Liver (tissue), 9 donors: Measurements from ENCODE around the gene NPAS1. TPM values are rescaled to one million over a fixed set of nuclear protein-coding genes. Genes with fewer than 3 reads are reported as not detected.

Experiments
- DNase-seq: peaks from one replicate; pipeline ENCODE4 v3.0.0-alpha.2; 2017; ENCODE audit warnings: low spot score
- H3K27ac ChIP-seq, 2 donors: one replicate each; pipeline ENCODE4 v1.7.0; 2013; ENCODE audit warnings: inconsistent platforms in 2 of 2, low read length in 2 of 2, control low read depth in 1 of 2, low read depth in 1 of 2, mild to moderate bottlenecking in 1 of 2
- H3K27me3 ChIP-seq, 4 donors: one replicate each; pipeline versions ENCODE4 v1.6.1 to v1.7.0; 2013; ENCODE audit warnings: low read length in 3 of 4, inconsistent platforms in 1 of 4, mild to moderate bottlenecking in 1 of 4, moderate library complexity in 1 of 4; ENCODE audit not compliant: control insufficient read depth in 4 of 4, insufficient read depth in 4 of 4
- H3K36me3 ChIP-seq, 4 donors: one replicate each; pipeline versions ENCODE4 v1.6.1 to v1.7.0; 2013; ENCODE audit warnings: low read length in 3 of 4, mild to moderate bottlenecking in 3 of 4, low read depth in 1 of 4, moderate library complexity in 1 of 4; ENCODE audit not compliant: control insufficient read depth in 4 of 4, insufficient read depth in 3 of 4
- H3K4me1 ChIP-seq, 4 donors: one replicate each; pipeline versions ENCODE4 v1.6.1 to v1.7.0; 2013; ENCODE audit warnings: low read length in 3 of 4, mild to moderate bottlenecking in 3 of 4, moderate library complexity in 1 of 4; ENCODE audit not compliant: control insufficient read depth in 4 of 4, insufficient read depth in 4 of 4
- H3K4me3 ChIP-seq, 3 donors: one replicate each; pipeline versions ENCODE4 v1.6.1 to v1.7.0; 2013; ENCODE audit warnings: low read length in 3 of 3, control low read depth in 1 of 3, low read depth in 1 of 3, mild to moderate bottlenecking in 1 of 3
- H3K9ac ChIP-seq, 2 donors: one replicate each; pipeline ENCODE4 v1.7.0; 2013; ENCODE audit warnings: low read length in 2 of 2, mild to moderate bottlenecking in 2 of 2, moderate library complexity in 2 of 2, control low read depth in 1 of 2, low read depth in 1 of 2
- H3K9me3 ChIP-seq, 4 donors: one replicate each; pipeline versions ENCODE4 v1.6.1 to v1.7.0; 2013; ENCODE audit warnings: low read length in 3 of 4; ENCODE audit not compliant: control insufficient read depth in 4 of 4
- EGR1 ChIP-seq, 2 donors: IDR thresholded peaks; 2 replicates each; pipeline ENCODE4 v1.6.1; 2016 to 2018; ENCODE audit warnings: antibody characterized with exemption in 2 of 2, low read depth in 2 of 2
- FOXA1 ChIP-seq: IDR thresholded peaks from 2 replicates; pipeline ENCODE4 v1.6.1; 2016; ENCODE audit warnings: antibody characterized with exemption
- FOXA2 ChIP-seq: IDR thresholded peaks from 2 replicates; pipeline ENCODE4 v1.6.1; 2016; ENCODE audit warnings: antibody characterized with exemption
- GABPA ChIP-seq, 2 donors: IDR thresholded peaks in 1 of 2; conservative IDR thresholded peaks in 1 of 2; 2 replicates each; pipeline ENCODE4 v1.6.1; 2016; ENCODE audit warnings: antibody characterized with exemption in 2 of 2, mild to moderate bottlenecking in 1 of 2, moderate library complexity in 1 of 2
- HNF4A ChIP-seq, 2 donors: conservative IDR thresholded peaks; 2 replicates each; pipeline ENCODE4 v1.6.1; 2016; ENCODE audit warnings: antibody characterized with exemption in 2 of 2, mild to moderate bottlenecking in 2 of 2
- HNF4G ChIP-seq: IDR thresholded peaks from 2 replicates; pipeline ENCODE4 v1.6.1; 2016; ENCODE audit warnings: antibody characterized with exemption
- JUND ChIP-seq, 2 donors: IDR thresholded peaks; 2 replicates each; pipeline ENCODE4 v1.6.1; 2016; ENCODE audit warnings: antibody characterized with exemption in 2 of 2
- NR2F2 ChIP-seq: IDR thresholded peaks from 2 replicates; pipeline ENCODE4 v1.6.1; 2016; ENCODE audit warnings: antibody characterized with exemption
- RAD21 ChIP-seq, 2 donors: IDR thresholded peaks; 2 replicates each; pipeline ENCODE4 v1.6.1; 2016; ENCODE audit warnings: antibody characterized with exemption in 2 of 2, mild to moderate bottlenecking in 2 of 2
- REST ChIP-seq: IDR thresholded peaks from 2 replicates; pipeline ENCODE4 v1.6.1; 2016; ENCODE audit warnings: antibody characterized with exemption, mild to moderate bottlenecking
- RXRA ChIP-seq, 2 donors: IDR thresholded peaks; 2 replicates each; pipeline ENCODE4 v1.6.1; 2017 to 2018; ENCODE audit warnings: antibody characterized with exemption in 2 of 2, mild to moderate bottlenecking in 1 of 2
- SP1 ChIP-seq: IDR thresholded peaks from 2 replicates; pipeline ENCODE4 v1.6.1; 2018; ENCODE audit warnings: antibody characterized with exemption, mild to moderate bottlenecking
- TAF1 ChIP-seq: conservative IDR thresholded peaks from 2 replicates; pipeline ENCODE4 v1.6.1; 2016; ENCODE audit warnings: antibody characterized with exemption, mild to moderate bottlenecking
- YY1 ChIP-seq: IDR thresholded peaks from 2 replicates; pipeline ENCODE4 v1.6.1; 2016; ENCODE audit warnings: antibody characterized with exemption, mild to moderate bottlenecking
- WGBS: extraction: QIAGEN DNeasy Blood & Tissue Kit; methylation state at CpG from one replicate; pipeline ENCODE4 v1.1.7; 2013; 5-methylcytosine and 5-hydroxymethylcytosine counted together
- polyA plus RNA-seq, 2 donors: library from polyadenylated mRNA; stranded (reverse) in 1 of 2; unstranded in 1 of 2; fragments of 200-250 nt in 1 of 2; fragments of >200 nt in 1 of 2; fragmentation: Nextera tagmentation in 1 of 2; extraction: Ambion mirVana in 1 of 2; gene quantifications; one replicate each; pipeline versions ENCODE4 v1.2.1 to v1.2.3, GENCODE V29; 2013 to 2015
- total RNA-seq, 2 donors: library from RNA; depleted of rRNA; stranded (reverse); fragments of >200 nt; gene quantifications; one replicate each; pipeline ENCODE4 v1.2.3, GENCODE V29; 2014
- TF ChIP-seq, protein P1 (sequence below): IDR thresholded peaks from 2 replicates; pipeline ENCODE4 v1.6.1; 2016; ENCODE audit warnings: antibody characterized with exemption
- TF ChIP-seq, protein P2 (sequence below): fragments of 150-350 bp; IDR thresholded peaks from 2 replicates; pipeline ENCODE4 v1.5.1; 2017; ENCODE audit warnings: improper control_type of control experiment, low read depth, low read length; ENCODE audit not compliant: missing input control
- TF ChIP-seq, protein P3 (sequence below): IDR thresholded peaks from 2 replicates; pipeline ENCODE4 v1.6.1; 2016; ENCODE audit warnings: antibody characterized with exemption
- TF ChIP-seq, protein P4 (sequence below): IDR thresholded peaks from 2 replicates; pipeline ENCODE4 v1.6.1; 2016; ENCODE audit warnings: antibody characterized with exemption
- donor health status: healthy.
- donor health status: healthy.
- donor health status: healthy.
- donor health status: healthy.
- donor health status: healthy.

Gene NPAS1
- total and polyA plus RNA-seq, 4 donors = 0.22 TPM; not detected in 3

DNA sequence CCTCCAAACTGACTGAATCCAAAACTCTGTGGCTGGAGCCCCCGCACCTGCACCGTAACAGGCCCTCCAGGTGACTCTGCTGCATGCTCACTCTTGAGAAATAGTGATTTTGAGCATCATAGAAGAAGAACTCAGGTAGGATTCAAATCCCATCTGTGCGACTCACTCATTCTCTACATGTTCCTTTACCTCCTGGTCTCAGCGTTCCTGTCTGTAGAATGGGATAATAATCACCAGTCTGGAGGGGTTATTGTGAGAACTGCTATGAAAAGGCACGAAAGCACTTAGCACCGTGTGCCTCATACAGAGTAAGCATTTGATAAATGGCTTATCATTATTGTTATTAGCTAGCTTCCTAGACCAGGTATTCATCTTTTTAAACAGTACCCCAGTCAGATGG, 36.5 kb upstream of the NPAS1 start:
- no peak for DNase-seq
- Histone ChIP-seq H3K9ac (no peak overlapping the region), H3K36me3 (peaks cover 0 to 2% (median 1%) of the 10 kb centered on the region in 4 donors), H3K4me1 (peaks cover 9 to 36% (median 26%) of the 10 kb centered on the region in 4 donors), H3K4me3 (no peak overlapping the region), H3K27ac (peak overlapping the region; percentile 6 to 63), H3K9me3 (no peaks in the 10 kb centered on the region), H3K27me3 (no peaks in the 10 kb centered on the region)
- TF ChIP-seq RXRA (IDR thresholded peaks at IDR 0.05) (no peak), HNF4G (no peak), REST (no peak), HNF4A (conservative IDR thresholded peaks at IDR 0.05) (no peak), FOXA1 (no peak), JUND (IDR thresholded peaks at IDR 0.05) (no peak), RAD21 (IDR thresholded peaks at IDR 0.05) (no peak), SP1 (no peak), YY1 (no peak)
- TF ChIP-seq, protein P1, sequence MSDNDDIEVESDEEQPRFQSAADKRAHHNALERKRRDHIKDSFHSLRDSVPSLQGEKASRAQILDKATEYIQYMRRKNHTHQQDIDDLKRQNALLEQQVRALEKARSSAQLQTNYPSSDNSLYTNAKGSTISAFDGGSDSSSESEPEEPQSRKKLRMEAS = no peak
- WGBS = 93% methylated on average over 6 of the region's 6 CpGs

DNA sequence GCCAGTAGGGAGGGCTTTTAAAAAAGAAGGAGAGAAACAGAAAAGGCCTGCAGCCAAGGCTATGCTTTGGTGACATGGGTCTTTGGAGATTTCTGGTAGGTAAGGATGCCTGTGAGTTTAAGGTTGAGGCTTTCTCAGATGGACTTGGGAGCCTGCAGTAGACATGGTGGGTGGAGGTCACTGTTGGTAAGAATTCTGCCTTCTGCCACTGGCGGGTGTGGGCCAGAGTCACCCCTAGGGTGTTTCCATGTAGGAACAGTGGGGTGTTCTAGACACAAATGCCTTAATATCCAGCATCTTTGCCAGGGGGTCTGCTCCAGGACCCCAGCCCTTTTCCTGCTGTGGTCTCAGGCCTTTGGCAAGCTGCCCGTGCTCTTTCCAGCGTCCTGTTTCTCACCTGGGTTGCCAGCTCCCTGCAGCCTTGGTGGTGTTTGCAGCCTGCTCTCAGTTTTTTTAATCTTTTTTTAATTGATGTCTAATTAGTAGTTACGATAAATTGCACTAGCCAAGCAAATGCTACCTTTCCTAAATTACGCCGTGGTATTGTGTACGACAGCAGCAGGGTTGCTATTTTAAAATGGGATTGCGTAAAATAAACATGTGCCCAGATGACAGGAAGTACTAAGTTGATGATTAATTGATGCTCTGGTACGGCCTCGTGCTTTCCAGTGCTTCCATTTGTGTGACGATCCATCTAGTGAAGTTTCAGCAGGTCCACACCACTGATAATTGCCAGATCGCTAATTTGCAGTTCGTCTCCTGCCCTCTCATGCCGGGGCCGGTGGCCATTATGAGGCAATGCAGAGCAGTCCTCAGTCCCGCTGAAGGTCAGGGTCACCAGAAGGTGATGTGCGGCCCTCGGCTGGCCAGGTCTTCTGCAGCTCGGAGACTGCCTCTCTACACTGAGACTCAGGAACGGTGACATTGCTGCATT, 35.3 kb upstream of the NPAS1 start:
- peak overlapping the region; percentile 28 to 64 for H3K9ac ChIP-seq
- H3K27ac ChIP-seq = peak overlapping the region; percentile 94 to 95
- TF ChIP-seq YY1 = peak; percentile 95
- TF ChIP-seq FOXA1 = peak; percentile 81
- TF ChIP-seq NR2F2 = no peak
- peak in 1 of 2 donors; percentile 80 for TF ChIP-seq GABPA (IDR thresholded peaks at IDR 0.05 in 1 of 2, conservative IDR thresholded peaks at IDR 0.05 in 1 of 2)
- no peak for TF ChIP-seq TAF1
- TF ChIP-seq, protein P1 = peak; percentile 99
- TF ChIP-seq HNF4A (conservative IDR thresholded peaks at IDR 0.05) = peak; percentile 87 to 89
- peak; percentile 91 to 94 for TF ChIP-seq RXRA (IDR thresholded peaks at IDR 0.05)
- TF ChIP-seq RAD21 (IDR thresholded peaks at IDR 0.05) = peak; percentile 58 to 76
- TF ChIP-seq REST = peak; percentile 38
- TF ChIP-seq, protein P2, sequence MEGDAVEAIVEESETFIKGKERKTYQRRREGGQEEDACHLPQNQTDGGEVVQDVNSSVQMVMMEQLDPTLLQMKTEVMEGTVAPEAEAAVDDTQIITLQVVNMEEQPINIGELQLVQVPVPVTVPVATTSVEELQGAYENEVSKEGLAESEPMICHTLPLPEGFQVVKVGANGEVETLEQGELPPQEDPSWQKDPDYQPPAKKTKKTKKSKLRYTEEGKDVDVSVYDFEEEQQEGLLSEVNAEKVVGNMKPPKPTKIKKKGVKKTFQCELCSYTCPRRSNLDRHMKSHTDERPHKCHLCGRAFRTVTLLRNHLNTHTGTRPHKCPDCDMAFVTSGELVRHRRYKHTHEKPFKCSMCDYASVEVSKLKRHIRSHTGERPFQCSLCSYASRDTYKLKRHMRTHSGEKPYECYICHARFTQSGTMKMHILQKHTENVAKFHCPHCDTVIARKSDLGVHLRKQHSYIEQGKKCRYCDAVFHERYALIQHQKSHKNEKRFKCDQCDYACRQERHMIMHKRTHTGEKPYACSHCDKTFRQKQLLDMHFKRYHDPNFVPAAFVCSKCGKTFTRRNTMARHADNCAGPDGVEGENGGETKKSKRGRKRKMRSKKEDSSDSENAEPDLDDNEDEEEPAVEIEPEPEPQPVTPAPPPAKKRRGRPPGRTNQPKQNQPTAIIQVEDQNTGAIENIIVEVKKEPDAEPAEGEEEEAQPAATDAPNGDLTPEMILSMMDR = no peak
- peak; percentile 62 to 74 for TF ChIP-seq JUND (IDR thresholded peaks at IDR 0.05)
- TF ChIP-seq SP1 = peak; percentile 88
- peak; percentile 90 for TF ChIP-seq FOXA2
- TF ChIP-seq, protein P3, sequence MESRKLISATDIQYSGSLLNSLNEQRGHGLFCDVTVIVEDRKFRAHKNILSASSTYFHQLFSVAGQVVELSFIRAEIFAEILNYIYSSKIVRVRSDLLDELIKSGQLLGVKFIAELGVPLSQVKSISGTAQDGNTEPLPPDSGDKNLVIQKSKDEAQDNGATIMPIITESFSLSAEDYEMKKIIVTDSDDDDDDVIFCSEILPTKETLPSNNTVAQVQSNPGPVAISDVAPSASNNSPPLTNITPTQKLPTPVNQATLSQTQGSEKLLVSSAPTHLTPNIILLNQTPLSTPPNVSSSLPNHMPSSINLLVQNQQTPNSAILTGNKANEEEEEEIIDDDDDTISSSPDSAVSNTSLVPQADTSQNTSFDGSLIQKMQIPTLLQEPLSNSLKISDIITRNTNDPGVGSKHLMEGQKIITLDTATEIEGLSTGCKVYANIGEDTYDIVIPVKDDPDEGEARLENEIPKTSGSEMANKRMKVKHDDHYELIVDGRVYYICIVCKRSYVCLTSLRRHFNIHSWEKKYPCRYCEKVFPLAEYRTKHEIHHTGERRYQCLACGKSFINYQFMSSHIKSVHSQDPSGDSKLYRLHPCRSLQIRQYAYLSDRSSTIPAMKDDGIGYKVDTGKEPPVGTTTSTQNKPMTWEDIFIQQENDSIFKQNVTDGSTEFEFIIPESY = peak; percentile 72
- peak; percentile 57 for TF ChIP-seq HNF4G
- TF ChIP-seq, protein P4, sequence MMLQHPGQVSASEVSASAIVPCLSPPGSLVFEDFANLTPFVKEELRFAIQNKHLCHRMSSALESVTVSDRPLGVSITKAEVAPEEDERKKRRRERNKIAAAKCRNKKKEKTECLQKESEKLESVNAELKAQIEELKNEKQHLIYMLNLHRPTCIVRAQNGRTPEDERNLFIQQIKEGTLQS = peak; percentile 72
- peak in 1 of 2 donors; percentile 79 for TF ChIP-seq EGR1 (IDR thresholded peaks at IDR 0.05; ENCODE audit: low read depth in 2 of 2)
- peak; percentile 43 for DNase-seq
- 23% methylated on average over 20 of the region's 20 CpGs for WGBS
- peaks cover 9 to 33% (median 26%) of the 10 kb centered on the region in 4 donors for H3K4me1 ChIP-seq
- no peak overlapping the region for H3K4me3 ChIP-seq
- peaks cover 0 to 7% (median 4%) of the 10 kb centered on the region in 4 donors for H3K36me3 ChIP-seq
- no peaks in the 10 kb centered on the region for H3K9me3 ChIP-seq
- H3K27me3 ChIP-seq = no peaks in the 10 kb centered on the region
